Common myeloid progenitor, CD34-positive (primary cell): Measurements from ENCODE around the gene MMP10.

Experiments
- CTCF ChIA-PET: fragments of 350-600 bp; sonication (Branson Sonifier 250); formaldehyde crosslinking; loops from one replicate; lab custom pipeline; 2021; ENCODE audit warnings: antibody characterized with exemption; lab: Charles Lee
- POLR2A ChIA-PET: fragments of 350-600 bp; sonication (Branson Sonifier 250); formaldehyde crosslinking; loops from one replicate; lab custom pipeline; 2021; ENCODE audit warnings: antibody characterized with exemption; lab: Charles Lee
- DNase-seq, 3 donors: peaks; one replicate each; pipeline versions ENCODE4 v3.0.0 to v3.0.0-alpha.2; 2013
- H3K27ac ChIP-seq, 2 experiments: 1 replicate in 1 of 2; 2 replicates in 1 of 2; pipeline ENCODE4 v1.7.0; 2013; ENCODE audit warnings: inconsistent platforms in 2 of 2, low read length in 2 of 2, mild to moderate bottlenecking in 2 of 2, low read depth in 1 of 2, moderate library complexity in 1 of 2; ENCODE audit not compliant: severe bottlenecking in 2 of 2, insufficient read depth in 1 of 2, poor library complexity in 1 of 2
- H3K27me3 ChIP-seq, 5 experiments: replicated peaks in 2 of 5; 1 replicate in 3 of 5; 2 replicates in 2 of 5; pipeline versions ENCODE4 v1.6.1 to v1.7.0; 2013; ENCODE audit warnings: low read length in 4 of 5, mild to moderate bottlenecking in 2 of 5, moderate library complexity in 2 of 5, inconsistent platforms in 1 of 5; ENCODE audit not compliant: insufficient read depth in 5 of 5, control insufficient read depth in 4 of 5
- H3K36me3 ChIP-seq, 4 experiments: 1 replicate in 2 of 4; 2 replicates in 2 of 4; pipeline versions ENCODE4 v1.6.1 to v1.7.0; 2013; ENCODE audit warnings: low read length in 3 of 4, control low read depth in 1 of 4, mild to moderate bottlenecking in 1 of 4; ENCODE audit not compliant: control insufficient read depth in 4 of 4, insufficient read depth in 4 of 4
- H3K4me1 ChIP-seq, 4 experiments: 1 replicate in 3 of 4; 2 replicates in 1 of 4; pipeline versions ENCODE4 v1.6.1 to v1.7.1; 2013; ENCODE audit warnings: low read length in 3 of 4, mild to moderate bottlenecking in 3 of 4, control low read depth in 1 of 4, inconsistent platforms in 1 of 4, moderate library complexity in 1 of 4; ENCODE audit not compliant: control insufficient read depth in 4 of 4, insufficient read depth in 4 of 4; ENCODE audit errors: control extremely low read depth in 1 of 4
- H3K4me3 ChIP-seq, 7 experiments: 1 replicate in 4 of 7; 2 replicates in 3 of 7; pipeline versions ENCODE4 v1.5.1 to v1.7.0; 2013; ENCODE audit warnings: mild to moderate bottlenecking in 7 of 7, low read length in 6 of 7, moderate library complexity in 6 of 7, inconsistent platforms in 2 of 7, low read depth in 2 of 7, control low read depth in 1 of 7; ENCODE audit not compliant: insufficient read depth in 4 of 7, control insufficient read depth in 1 of 7; ENCODE audit errors: extremely low read depth in 1 of 7
- H3K9me3 ChIP-seq, 5 experiments: 1 replicate in 4 of 5; 2 replicates in 1 of 5; pipeline versions ENCODE4 v1.6.1 to v1.7.1; 2013; ENCODE audit warnings: low read length in 4 of 5, mild to moderate bottlenecking in 2 of 5, inconsistent platforms in 1 of 5, low read depth in 1 of 5, moderate library complexity in 1 of 5; ENCODE audit not compliant: control insufficient read depth in 4 of 5, insufficient read depth in 2 of 5; ENCODE audit errors: control extremely low read depth in 1 of 5
- WGBS: methylation state at CpG from one replicate; pipeline ENCODE4 v1.1.5; 2013; ENCODE audit not compliant: insufficient coverage; 5-methylcytosine and 5-hydroxymethylcytosine counted together

Gene MMP10

GRCh38 chr11:102784380-102784779 is 4.0 kb upstream of the MMP10 start:
- WGBS = 100% methylated on average over 1 of the region's 3 CpGs
- H3K36me3 ChIP-seq = no peaks in the 10 kb centered on the region
- H3K4me3 ChIP-seq = no peak overlapping the region
- H3K9me3 ChIP-seq = no peaks in the 10 kb centered on the region
- peaks cover 0 to 4% (median 0%) of the 10 kb centered on the region in 5 experiments for H3K27me3 ChIP-seq
- CTCF ChIA-PET = interaction anchor here (0.7 to 1.8 kb wide), 5 partner anchors 9 to 383 kb away, joined by 3 to 5 read pairs (median 3); no protein-coding TSS in a partner anchor
- POLR2A ChIA-PET = no interaction called here
- DNase-seq = no peak
- H3K27ac ChIP-seq = no peak overlapping the region
- no peaks in the 10 kb centered on the region for H3K4me1 ChIP-seq

- no peak for DNase-seq
- ChIA-PET CTCF (interaction anchor here (0.7 to 1.8 kb wide), 5 partner anchors 10 to 383 kb away, joined by 3 to 5 read pairs (median 3); no protein-coding TSS in a partner anchor), POLR2A (no interaction called here)
- Histone ChIP-seq H3K27ac (no peak overlapping the region), H3K4me3 (no peak overlapping the region), H3K36me3 (no peaks in the 10 kb centered on the region), H3K9me3 (no peaks in the 10 kb centered on the region), H3K4me1 (no peaks in the 10 kb centered on the region), H3K27me3 (peaks cover 0 to 4% (median 0%) of the 10 kb centered on the region in 5 experiments)
- 92% methylated on average over 2 of the region's 2 CpGs for whole genome bisulfite sequencing
These were observed 3.3 kb upstream of the MMP10 start for GRCh38 chr11:102783720-102784119.

- DNase-seq = no peak
- Histone ChIP-seq H3K27me3 (peaks cover 0 to 4% (median 0%) of the 10 kb centered on the region in 5 experiments), H3K4me1 (no peaks in the 10 kb centered on the region), H3K36me3 (no peaks in the 10 kb centered on the region), H3K27ac (no peak overlapping the region), H3K9me3 (no peaks in the 10 kb centered on the region), H3K4me3 (no peak overlapping the region)
- ChIA-PET POLR2A (no interaction called here), CTCF (interaction anchor here (0.9 to 1.3 kb wide), 2 partner anchors 10 to 51 kb away, joined by 3 to 4 read pairs; no protein-coding TSS in a partner anchor)
These were observed 2.6 kb upstream of the MMP10 start for GRCh38 chr11:102783016-102783415.

GRCh38 chr11:102781676-102782075 is 1.2 kb upstream of the MMP10 start:
- H3K27ac ChIP-seq = no peak overlapping the region
- POLR2A ChIA-PET = no interaction called here
- no peaks in the 10 kb centered on the region for H3K4me1 ChIP-seq
- no peak overlapping the region for H3K4me3 ChIP-seq
- DNase-seq = no peak
- CTCF ChIA-PET = interaction anchor here (1.5 kb wide), 1 partner anchor 14 kb away, joined by 3 read pairs; no protein-coding TSS in a partner anchor
- peaks cover 0 to 4% (median 0%) of the 10 kb centered on the region in 5 experiments for H3K27me3 ChIP-seq
- WGBS = no CpG with 5 or more reads among the region's 2 CpGs
- no peaks in the 10 kb centered on the region for H3K9me3 ChIP-seq
- no peaks in the 10 kb centered on the region for H3K36me3 ChIP-seq

GRCh38 chr11:102776454-102776853 is 4.0 kb downstream of the MMP10 start:
- H3K27me3 ChIP-seq = peaks cover 0 to 4% (median 2%) of the 10 kb centered on the region in 5 experiments
- no peaks in the 10 kb centered on the region for H3K36me3 ChIP-seq
- no peaks in the 10 kb centered on the region for H3K9me3 ChIP-seq
- H3K4me1 ChIP-seq = no peaks in the 10 kb centered on the region
- no peak overlapping the region for H3K27ac ChIP-seq
- ChIA-PET POLR2A (interaction anchor here (0.6 kb wide), 1 partner anchor 199 kb away, joined by 3 read pairs; no protein-coding TSS in a partner anchor), CTCF (no interaction called here)
- DNase-seq = no peak
- no peak overlapping the region for H3K4me3 ChIP-seq
- WGBS = 100% methylated on average over 1 of the region's 5 CpGs

- DNase-seq = no peak
- Histone ChIP-seq H3K27ac (no peak overlapping the region), H3K36me3 (no peaks in the 10 kb centered on the region), H3K27me3 (peaks cover 0 to 3% (median 0%) of the 10 kb centered on the region in 5 experiments), H3K9me3 (peaks cover 0 to under 1% (median 0%) of the 10 kb centered on the region in 5 experiments), H3K4me1 (no peaks in the 10 kb centered on the region), H3K4me3 (no peak overlapping the region)
- CTCF ChIA-PET = no interaction called here
- POLR2A ChIA-PET = no interaction called here
- 84% methylated on average over 4 of the region's 4 CpGs for WGBS
These were observed 7.0 kb downstream of the MMP10 start for GRCh38 chr11:102773386-102773785.

GRCh38 chr11:102771351-102771750 is 9.1 kb downstream of the MMP10 start:
- ChIA-PET POLR2A (no interaction called here), CTCF (interaction anchor here (1.1 kb wide), 1 partner anchor 9 kb away, joined by 4 read pairs; the partner anchor contains the start of gene MMP10)
- Histone ChIP-seq H3K4me1 (no peaks in the 10 kb centered on the region), H3K27me3 (peaks cover 0 to 16% (median 3%) of the 10 kb centered on the region in 5 experiments), H3K9me3 (peaks cover 0 to 4% (median 0%) of the 10 kb centered on the region in 5 experiments), H3K36me3 (no peaks in the 10 kb centered on the region), H3K4me3 (no peak overlapping the region), H3K27ac (no peak overlapping the region)
- whole genome bisulfite sequencing = no CpG with 5 or more reads among the region's 1 CpG
- no peak for DNase-seq
